ENCODE data around the gene SEC23A. TPM values are rescaled to one million over a fixed set of nuclear protein-coding genes. Genes with fewer than 3 reads are reported as not detected.

SEC23A gene
- total and polyA plus RNA-seq, 2 of the 8 experiments (the other 6 are each of a cell fraction or from before 2014, with no cell fraction given) = 30.9 to 58.2 TPM

GRCh38 chr14:39015360-39015961, 87.6 kb downstream of the SEC23A start (continued):
- no peak for TF ChIP-seq HDAC2 (IDR thresholded peaks at IDR 0.05; ENCODE audit: borderline replicate concordance in 1 of 2, low read depth in 2 of 2, low read length in 2 of 2)

Data from H1 (cell line).